HG03025 (cell line): ENCODE measurements around the gene EPO.

Experiments
- ATAC-seq: cut with Tn5 transposase; IDR thresholded peaks from one replicate; pipeline ENCODE4 v1.9.1; 2021; ENCODE audit warnings: mild to moderate bottlenecking, moderate library complexity; ENCODE audit not compliant: unreplicated experiment, low FRiP score

EPO gene

GRCh38 chr7:100720279-100720670, at the start of gene EPO:
Gene EPO (plus strand): TSS chr7:100720468. CDS start chr7:100720981, 513 bp downstream.
- ATAC-seq: no peak

GRCh38 chr7:100671353-100672327, 48.6 kb upstream of the EPO start:
- no peak for ATAC-seq

- ATAC-seq: peak; percentile 64
Observed at GRCh38 chr7:100673302-100673941, 46.8 kb upstream of the EPO start, which contains the start of gene GNB2. Gene GNB2 (plus strand): TSS chr7:100673740. CDS start chr7:100676266, 2,526 bp downstream.

GRCh38 chr7:100673942-100674410, 46.3 kb upstream of the EPO start:
- ATAC-seq: no peak

- ATAC-seq: no peak
Observed at GRCh38 chr7:100674411-100675104, 45.7 kb upstream of the EPO start.

- no peak for ATAC-seq
Observed at GRCh38 chr7:100675105-100675451, 45.2 kb upstream of the EPO start.

GRCh38 chr7:100675581-100676350, 44.5 kb upstream of the EPO start:
- ATAC-seq: peak; percentile 26

GRCh38 chr7:100676501-100677306, 43.6 kb upstream of the EPO start:
- no peak for ATAC-seq

- no peak for ATAC-seq
Observed at GRCh38 chr7:100677308-100678267, 42.7 kb upstream of the EPO start.

- ATAC-seq: no peak
Observed at GRCh38 chr7:100678291-100678984, 41.8 kb upstream of the EPO start.

GRCh38 chr7:100679129-100679926, 40.9 kb upstream of the EPO start:
- ATAC-seq: no peak

GRCh38 chr7:100679927-100680575, 40.2 kb upstream of the EPO start:
- no peak for ATAC-seq

- no peak for ATAC-seq
Observed at GRCh38 chr7:100680576-100681271, 39.5 kb upstream of the EPO start.

GRCh38 chr7:100681491-100682227, 38.6 kb upstream of the EPO start:
- no peak for ATAC-seq

- ATAC-seq: no peak
Observed at GRCh38 chr7:100682228-100682741, 38.0 kb upstream of the EPO start.
